Brain microvascular endothelial cell (primary cell): ENCODE data around the gene MCM5.
"Not testable (repeated sequence)": the region's sequence is repeated elsewhere in the genome, so short reads cannot be mapped to it uniquely, and the experiment has no call there.

Source experiments
- DNase-seq: peaks from one replicate; pipeline ENCODE4 v3.0.0-alpha.2; 2020
- H3K27ac ChIP-seq: fragments of 250-450 bp; sonication (Bioruptor Pico); 2 replicates; pipeline ENCODE4 v1.5.1; 2020; ENCODE audit warnings: mild to moderate bottlenecking, moderate library complexity
- H3K27me3 ChIP-seq: fragments of 250-450 bp; sonication (Bioruptor Pico); replicated peaks from 2 replicates; pipeline ENCODE4 v1.5.1; 2020; ENCODE audit warnings: mild to moderate bottlenecking
- H3K36me3 ChIP-seq: fragments of 250-450 bp; sonication (Bioruptor Pico); replicated peaks from 2 replicates; pipeline ENCODE4 v1.5.1; 2020; ENCODE audit warnings: mild to moderate bottlenecking
- H3K4me3 ChIP-seq: 2 replicates; pipeline ENCODE4 v1.5.1; 2011; ENCODE audit warnings: low read depth, mild to moderate bottlenecking, control low read depth, low read length, moderate library complexity
- CTCF ChIP-seq: IDR thresholded peaks from 2 replicates; pipeline ENCODE4 v1.5.1; 2011; ENCODE audit warnings: low read depth, mild to moderate bottlenecking, moderate library complexity, low read length, control low read depth, inconsistent platforms; ENCODE audit errors: missing control alignments
- in situ Hi-C: cut with HindIII; loops from 2 replicates; pipeline ENCODE4 v1.10.0; 2017; ENCODE audit warnings: low sequenced_read_pairs, low pct_ligation_motif_present

Gene MCM5

GRCh38 chr22:35390933-35391332, 9.0 kb upstream of the MCM5 start:
- in situ Hi-C loops, result no loop called here
- DNase-seq, result no peak
- Histone ChIP-seq H3K27ac (no peak overlapping the region), H3K27me3 (no peaks in the 10 kb centered on the region), H3K36me3 (no peaks in the 10 kb centered on the region), H3K4me3 (no peak overlapping the region)
- TF ChIP-seq CTCF, result no peak

GRCh38 chr22:35392357-35392756, 7.6 kb upstream of the MCM5 start:
- H3K27me3 ChIP-seq, result no peaks in the 10 kb centered on the region
- H3K4me3 ChIP-seq, result no peak overlapping the region
- DNase-seq, result no peak
- in situ Hi-C loops, result no loop called here
- H3K27ac ChIP-seq, result no peak overlapping the region
- no peak for TF ChIP-seq CTCF
- no peaks in the 10 kb centered on the region for H3K36me3 ChIP-seq

GRCh38 chr22:35393116-35394010, 6.6 kb upstream of the MCM5 start:
- no peak overlapping the region for H3K4me3 ChIP-seq

GRCh38 chr22:35394011-35394312, 6.0 kb upstream of the MCM5 start:
- TF ChIP-seq CTCF, result no peak
- no peaks in the 10 kb centered on the region for H3K27me3 ChIP-seq
- H3K4me3 ChIP-seq, result no peak overlapping the region
- DNase-seq, result no peak
- no peak overlapping the region for H3K27ac ChIP-seq
- H3K36me3 ChIP-seq, result no peaks in the 10 kb centered on the region
- in situ Hi-C loops, result no loop called here

More at GRCh38 chr22:35393116-35394010, 6.6 kb upstream of the MCM5 start:
- Histone ChIP-seq H3K27me3 (no peaks in the 10 kb centered on the region), H3K27ac (no peak overlapping the region), H3K36me3 (no peaks in the 10 kb centered on the region)
- DNase-seq, result no peak
- no peak for TF ChIP-seq CTCF
- in situ Hi-C loops, result no loop called here

GRCh38 chr22:35394810-35395563, 5.0 kb upstream of the MCM5 start:
- TF ChIP-seq CTCF, result no peak
- Histone ChIP-seq H3K27me3 (no peaks in the 10 kb centered on the region), H3K27ac (no peak overlapping the region), H3K4me3 (no peak overlapping the region), H3K36me3 (no peaks in the 10 kb centered on the region)
- no peak for DNase-seq
- in situ Hi-C loops, result no loop called here

- H3K4me3 ChIP-seq, H3K27me3 ChIP-seq, H3K27ac ChIP-seq, DNase-seq, in situ Hi-C loops, H3K36me3 ChIP-seq: not testable (repeated sequence)
Observed at GRCh38 chr22:35396622-35397021, 3.3 kb upstream of the MCM5 start.
